Measurements from ENCODE around the gene CLSTN1.

CLSTN1 gene

DNA sequence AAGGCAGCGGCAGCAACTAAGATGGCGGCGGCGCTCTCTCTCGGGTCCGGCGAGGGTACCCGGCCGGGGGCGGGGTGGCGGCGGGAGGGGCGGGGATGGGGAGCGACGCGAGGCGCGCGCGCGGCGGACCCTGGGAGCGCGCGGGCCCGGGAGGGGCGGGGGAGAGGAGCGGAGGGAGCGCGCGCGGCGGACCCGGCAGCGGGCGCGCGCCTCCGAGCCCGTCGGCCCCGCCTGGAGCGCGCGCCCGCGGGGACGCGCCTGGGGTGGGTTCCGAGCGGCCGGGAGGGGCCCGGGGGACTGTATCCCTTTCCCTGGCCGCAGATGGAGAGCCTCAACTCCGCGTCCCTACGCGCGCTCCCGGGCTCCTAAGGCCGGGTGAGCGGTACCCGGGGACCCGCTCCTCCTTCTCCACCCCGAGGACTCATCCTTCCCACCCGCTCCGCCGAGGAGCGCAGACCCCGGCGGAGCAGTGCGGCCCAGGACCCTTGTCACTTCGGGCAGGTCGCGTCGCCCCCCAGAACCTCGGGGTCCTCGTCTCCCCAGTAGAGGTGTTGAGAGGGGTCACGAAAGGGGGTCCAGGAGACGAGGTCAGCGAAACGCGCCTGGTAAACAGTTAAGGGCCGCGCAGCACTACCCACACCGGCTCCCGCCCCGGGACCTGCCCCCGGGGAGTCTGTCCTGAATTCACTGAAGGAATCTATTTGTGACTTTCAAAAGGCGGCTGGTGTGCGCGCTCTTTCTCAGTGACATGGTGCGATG is at the start of gene CLSTN1:
Gene CLSTN1 (minus strand): TSS at position 23 of the 759 bp plus-strand sequence. CDS start 232 bp downstream, outside the sequence.
- peak; percentile 89 for DNase-seq

GRCh38 chr1:9873385-9873784 is 49.6 kb upstream of the CLSTN1 start:
- DNase-seq = no peak

GRCh38 chr1:9872430-9873165 is 48.8 kb upstream of the CLSTN1 start:
- DNase-seq = no peak

DNA sequence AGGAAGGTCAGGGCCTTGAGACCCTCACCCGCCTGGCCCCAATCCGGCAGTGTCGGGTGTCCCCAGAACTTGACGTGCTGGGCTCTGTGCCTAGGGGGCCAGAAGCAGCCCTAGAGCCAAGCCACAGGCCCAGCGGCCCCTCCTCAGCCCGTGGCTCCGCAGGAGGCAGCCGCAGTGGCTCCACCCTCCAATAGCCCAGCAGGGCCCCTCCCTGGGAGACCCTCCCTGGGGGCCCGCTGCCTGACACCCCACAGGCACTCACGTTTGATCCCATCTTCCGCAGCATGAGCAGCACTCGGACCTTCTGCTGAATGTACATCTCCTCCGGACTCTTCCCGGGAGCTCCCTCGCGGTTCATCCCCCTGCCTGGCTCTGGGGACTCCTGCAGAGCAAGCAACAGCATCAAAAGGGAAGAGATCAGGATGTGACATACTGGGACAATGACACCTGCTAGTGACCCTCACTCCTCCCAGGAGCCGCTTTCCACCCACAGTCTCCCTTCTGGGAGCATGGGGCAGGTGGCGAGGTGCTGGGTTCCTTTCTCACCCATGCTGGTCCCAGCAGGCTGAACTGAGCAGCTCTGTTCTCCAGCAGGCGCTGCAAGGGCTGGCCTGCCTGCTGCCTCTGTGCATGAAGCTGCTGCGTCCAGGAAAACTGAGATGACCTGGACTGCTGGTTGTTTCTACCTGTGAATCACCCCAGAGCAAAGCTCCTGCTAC is 48.1 kb upstream of the CLSTN1 start:
- no peak for DNase-seq

DNA sequence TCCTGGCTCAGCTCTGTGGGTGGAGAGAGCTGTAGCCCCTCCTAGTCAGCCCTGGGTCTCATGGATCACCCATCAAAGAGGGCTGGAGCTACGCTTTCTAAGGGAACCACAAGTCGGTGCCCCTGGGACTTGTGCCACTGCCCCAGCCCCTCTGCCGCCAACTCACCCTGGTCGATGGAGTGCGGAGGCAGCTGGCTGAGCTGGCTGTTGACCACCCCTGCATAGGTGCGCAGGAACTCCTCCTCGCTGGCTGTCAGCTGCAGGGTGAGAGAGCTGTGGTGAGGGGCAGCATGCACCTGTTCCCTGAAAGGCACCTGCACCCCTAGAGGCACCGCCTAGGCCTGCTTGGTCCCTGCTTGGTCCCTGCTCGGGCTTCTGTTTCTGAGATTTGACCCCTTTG is 47.3 kb upstream of the CLSTN1 start:
- DNase-seq = no peak

- DNase-seq = no peak
Measured at GRCh38 chr1:9870572-9870971, 46.8 kb upstream of the CLSTN1 start.

- no peak for DNase-seq
Measured at GRCh38 chr1:9869831-9870251, 46.1 kb upstream of the CLSTN1 start.

- no peak for DNase-seq
Measured at GRCh38 chr1:9868244-9868590, 44.5 kb upstream of the CLSTN1 start.

DNA sequence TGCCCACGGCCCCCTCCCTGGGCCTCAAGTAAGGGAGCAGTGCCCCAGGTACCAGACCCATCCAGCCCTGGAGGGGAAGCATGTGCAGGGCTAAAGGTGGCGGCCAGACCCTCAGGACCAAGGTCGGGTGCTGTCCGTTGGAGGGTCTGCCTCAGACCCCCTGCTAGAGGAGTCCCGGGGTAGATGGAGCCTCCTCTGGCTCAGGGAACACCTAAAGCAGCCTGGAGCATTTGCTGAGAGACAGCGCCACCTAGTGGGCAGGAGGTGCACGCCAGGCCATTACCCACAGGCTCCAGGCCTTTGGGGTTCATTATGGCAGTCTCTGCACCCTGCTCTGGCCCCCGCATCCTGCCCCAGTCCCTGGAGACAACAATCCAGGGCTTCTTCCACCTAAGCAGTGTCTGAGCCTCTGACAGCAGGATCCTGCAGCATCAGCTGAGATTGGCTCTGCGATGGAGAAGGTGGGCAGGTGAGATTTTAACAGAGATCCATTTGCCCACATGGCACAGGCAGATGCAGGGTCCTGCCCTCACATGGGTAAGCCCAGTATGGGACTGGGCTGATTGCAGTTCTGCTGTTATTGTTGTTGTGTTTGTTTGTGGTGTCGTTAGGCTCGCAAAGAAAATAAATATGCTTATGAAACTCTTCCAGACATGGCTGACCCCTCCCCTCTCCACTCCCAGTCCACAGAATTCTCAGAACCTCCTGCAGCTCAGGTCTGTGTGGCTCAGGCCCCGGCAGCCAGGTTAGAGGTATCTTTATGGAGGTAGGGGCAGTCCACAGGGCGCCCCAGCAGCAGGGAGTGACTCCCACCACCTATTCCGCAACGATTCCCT is 43.9 kb upstream of the CLSTN1 start:
- DNase-seq = peak; percentile 84

GRCh38 chr1:9866836-9867235 is 43.1 kb upstream of the CLSTN1 start:
- no peak for DNase-seq

DNA sequence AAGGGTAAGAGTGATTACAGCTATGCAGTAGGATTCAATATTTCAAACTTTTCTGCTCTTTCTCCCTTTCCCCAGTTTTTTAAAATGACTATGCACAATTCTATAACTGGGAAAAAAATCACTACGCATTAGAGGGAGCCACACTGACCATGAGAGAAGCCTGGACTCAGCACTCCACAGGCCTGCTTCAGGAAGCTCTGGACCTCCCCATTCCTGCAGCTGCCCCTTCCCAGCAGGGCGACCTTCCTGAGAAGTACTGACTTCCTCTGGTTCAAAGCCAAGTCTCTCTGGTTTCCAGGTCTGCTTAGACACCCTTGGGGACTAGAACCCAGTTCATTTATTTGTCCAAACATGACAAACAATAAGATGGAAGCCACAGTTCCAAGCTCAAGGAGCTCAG is 42.0 kb upstream of the CLSTN1 start:
- no peak for DNase-seq

DNA sequence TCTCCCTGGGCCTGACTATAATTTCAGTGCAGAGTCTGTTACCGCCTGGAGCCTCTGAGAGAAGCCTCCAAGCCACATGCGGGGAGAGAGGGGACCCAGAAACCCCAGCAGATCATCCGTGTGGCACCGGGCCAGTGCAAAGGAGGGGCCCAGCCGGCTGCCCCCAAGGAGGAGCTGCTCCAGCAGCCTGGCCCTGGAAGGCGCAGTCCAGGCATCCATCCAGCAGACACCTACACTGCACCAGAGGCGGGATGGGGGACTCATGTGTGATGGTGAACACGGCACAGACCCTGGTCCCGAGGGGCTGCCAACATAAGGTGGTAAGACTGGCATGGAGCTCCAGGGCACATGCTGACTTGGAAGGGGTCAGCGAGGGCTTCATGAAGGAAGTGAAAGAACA is 39.6 kb upstream of the CLSTN1 start:
- no peak for DNase-seq

DNA sequence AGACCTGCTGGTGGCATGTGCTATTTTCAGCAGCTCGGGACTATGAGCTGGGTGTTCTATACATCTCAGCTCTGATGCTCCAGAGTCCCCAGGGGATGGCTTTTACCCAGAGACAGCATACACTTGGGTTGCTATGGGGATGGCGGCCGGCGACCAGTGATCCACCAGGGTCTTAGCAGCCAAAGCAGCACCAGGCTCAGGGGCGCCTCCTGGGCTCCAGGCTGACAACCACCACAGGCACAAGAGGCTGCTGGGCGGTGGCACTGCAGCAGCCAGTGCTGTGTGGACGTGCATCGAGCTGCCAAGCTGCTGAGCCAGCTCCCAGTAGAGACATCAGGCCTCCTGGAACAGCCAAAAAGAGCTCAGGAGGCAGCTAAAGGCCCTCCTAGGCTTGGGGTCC is 37.6 kb upstream of the CLSTN1 start:
- no peak for DNase-seq

GRCh38 chr1:9860887-9861286 is 37.1 kb upstream of the CLSTN1 start:
- no peak for DNase-seq

- DNase-seq = no peak
Measured at GRCh38 chr1:9859281-9860014, 35.7 kb upstream of the CLSTN1 start.

- no peak for DNase-seq
Measured at GRCh38 chr1:9858293-9859035, 34.7 kb upstream of the CLSTN1 start.

- no peak for DNase-seq
Measured at GRCh38 chr1:9855186-9855585, 31.4 kb upstream of the CLSTN1 start.

GRCh38 chr1:9853249-9853595 is 29.5 kb upstream of the CLSTN1 start:
- no peak for DNase-seq

- peak; percentile 67 for DNase-seq
Measured at GRCh38 chr1:9852410-9853248, 28.9 kb upstream of the CLSTN1 start.

DNA sequence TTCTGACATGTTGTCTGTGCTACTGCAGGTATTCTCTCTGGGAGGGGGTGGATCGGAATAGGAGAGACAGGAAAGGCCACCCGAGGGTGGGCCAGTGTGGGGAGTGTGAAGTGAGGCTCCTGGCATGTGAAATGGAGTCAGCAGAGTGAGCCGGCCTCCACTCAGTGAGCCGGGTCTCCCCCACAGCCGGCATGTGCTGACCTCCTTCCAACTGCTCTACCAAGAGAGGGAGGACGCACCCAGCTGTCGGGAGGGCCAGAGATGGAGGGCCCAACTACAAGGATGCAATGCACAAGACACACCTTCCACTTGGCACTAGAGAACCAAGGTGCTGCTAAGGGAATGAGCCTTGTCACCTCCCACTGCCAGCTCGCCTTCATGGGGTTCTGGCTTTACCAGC is 28.2 kb upstream of the CLSTN1 start:
- no peak for DNase-seq
